ENCODE data around the gene ZNRF1.

ZNRF1 gene

GRCh38 chr16:75099075-75099667 is 100.3 kb downstream of the ZNRF1 start:
- H3K4me3 ChIP-seq (ENCODE audit: low read depth, low read length) = no peak overlapping the region
- no peak for TF ChIP-seq CTCF (IDR thresholded peaks at IDR 0.05; ENCODE audit: low read depth, low read length, missing control alignments)
- no peak for DNase-seq (ENCODE audit: low read depth)

GRCh38 chr16:75099738-75100602 is 101.1 kb downstream of the ZNRF1 start:
- no peak for TF ChIP-seq CTCF (IDR thresholded peaks at IDR 0.05; ENCODE audit: low read depth, low read length, missing control alignments)
- no peak for DNase-seq (ENCODE audit: low read depth)
- no peak overlapping the region for H3K4me3 ChIP-seq (ENCODE audit: low read depth, low read length)

- TF ChIP-seq CTCF (IDR thresholded peaks at IDR 0.05; ENCODE audit: low read depth, low read length, missing control alignments) = no peak
- DNase-seq (ENCODE audit: low read depth) = no peak
- H3K4me3 ChIP-seq (ENCODE audit: low read depth, low read length) = no peak overlapping the region
Observed at GRCh38 chr16:75100603-75100990, 101.8 kb downstream of the ZNRF1 start.

GRCh38 chr16:75101635-75102034 is 102.8 kb downstream of the ZNRF1 start:
- DNase-seq (ENCODE audit: low read depth) = no peak
- H3K4me3 ChIP-seq (ENCODE audit: low read depth, low read length) = no peak overlapping the region
- TF ChIP-seq CTCF (IDR thresholded peaks at IDR 0.05; ENCODE audit: low read depth, low read length, missing control alignments) = no peak

GRCh38 chr16:75102595-75102994 is 103.8 kb downstream of the ZNRF1 start:
- no peak for TF ChIP-seq CTCF (IDR thresholded peaks at IDR 0.05; ENCODE audit: low read depth, low read length, missing control alignments)
- DNase-seq (ENCODE audit: low read depth) = no peak
- H3K4me3 ChIP-seq (ENCODE audit: low read depth, low read length) = no peak overlapping the region

- TF ChIP-seq CTCF (IDR thresholded peaks at IDR 0.05; ENCODE audit: low read depth, low read length, missing control alignments) = no peak
- no peak for DNase-seq (ENCODE audit: low read depth)
Observed at GRCh38 chr16:75103994-75104393, 105.2 kb downstream of the ZNRF1 start.

More at GRCh38 chr16:75103994-75104393, 105.2 kb downstream of the ZNRF1 start:
- no peak overlapping the region for H3K4me3 ChIP-seq (ENCODE audit: low read depth, low read length)

All from GM12864 (cell line).